ENCODE results near the gene DUSP2. TPM values are rescaled to one million over a fixed set of nuclear protein-coding genes. Genes with fewer than 3 reads are reported as not detected.
A peak's percentile ranks its signal among the peaks of the same experiment; 100 is the strongest.

The DUSP2 gene
- total and polyA plus RNA-seq, 8 donors: 0.32 to 3.1 (median 1.3) TPM

GRCh38 chr2:96113367-96113677, 31.9 kb downstream of the DUSP2 start:
- H3K4me1 ChIP-seq: peaks cover 0 to 5% (median 4%) of the 10 kb centered on the region in 3 donors
- ATAC-seq: no peak
- H3K4me3 ChIP-seq: no peak overlapping the region
- DNase-seq: peak in 3 of 6 donors; percentile 11 to 48 (median 47)
- H3K27me3 ChIP-seq: no peaks in the 10 kb centered on the region
- H3K36me3 ChIP-seq: no peaks in the 10 kb centered on the region
- no peak for TF ChIP-seq CTCF (IDR thresholded peaks at IDR 0.05)
- FAIRE-seq: no peak
- WGBS, 2 donors: 85 to 86% methylated on average over 7 of the region's 7 CpGs
- H3K27ac ChIP-seq: no peak overlapping the region
- intact Hi-C loops (cut with DNase I): no loop called here
- H3K9me3 ChIP-seq: no peaks in the 10 kb centered on the region

- peak in 1 of 6 donors; percentile 21 for DNase-seq
- no peak for ATAC-seq
- TF ChIP-seq CTCF (IDR thresholded peaks at IDR 0.05): no peak
- WGBS, 2 donors: 81 to 89% methylated on average over 9 of the region's 9 CpGs
- Histone ChIP-seq H3K4me1 (peaks cover 0 to 5% (median 4%) of the 10 kb centered on the region in 3 donors), H3K4me3 (no peak overlapping the region), H3K36me3 (no peaks in the 10 kb centered on the region), H3K27me3 (no peaks in the 10 kb centered on the region), H3K27ac (no peak overlapping the region), H3K9me3 (no peaks in the 10 kb centered on the region)
- FAIRE-seq: no peak
- intact Hi-C loops (cut with DNase I): no loop called here
These were observed 32.5 kb downstream of the DUSP2 start for GRCh38 chr2:96112501-96113366.

- peaks cover 0 to 5% (median 0%) of the 10 kb centered on the region in 3 donors for H3K4me1 ChIP-seq
- FAIRE-seq (no peak), DNase-seq (peak in 3 of 6 donors; percentile 10 to 39 (median 38)), ATAC-seq (no peak)
- no peaks in the 10 kb centered on the region for H3K9me3 ChIP-seq
- no peak overlapping the region for H3K4me3 ChIP-seq
- intact Hi-C loops (cut with DNase I): no loop called here
- 73 to 76% methylated on average over 7 of the region's 7 CpGs for WGBS, 2 donors
- no peak overlapping the region for H3K27ac ChIP-seq
- TF ChIP-seq CTCF (IDR thresholded peaks at IDR 0.05): no peak
- no peaks in the 10 kb centered on the region for H3K36me3 ChIP-seq
- no peaks in the 10 kb centered on the region for H3K27me3 ChIP-seq
These were observed 33.3 kb downstream of the DUSP2 start for GRCh38 chr2:96111823-96112500.

GRCh38 chr2:96111257-96111640, 34.0 kb downstream of the DUSP2 start:
- ATAC-seq: no peak
- no peak for TF ChIP-seq CTCF (IDR thresholded peaks at IDR 0.05)
- intact Hi-C loops (cut with DNase I): no loop called here
- Histone ChIP-seq H3K9me3 (no peaks in the 10 kb centered on the region), H3K4me1 (peaks cover 0 to 5% (median 0%) of the 10 kb centered on the region in 3 donors), H3K27me3 (no peaks in the 10 kb centered on the region), H3K4me3 (no peak overlapping the region), H3K27ac (no peak overlapping the region), H3K36me3 (no peaks in the 10 kb centered on the region)
- 66 to 75% methylated on average over 4 of the region's 4 CpGs for WGBS, 2 donors
- no peak for FAIRE-seq
- DNase-seq: no peak

Data from pancreas (tissue), 10 donors.